Left ventricle myocardium inferior (tissue), 1 donor: ENCODE data around the gene CNPY4. TPM values are rescaled to one million over a fixed set of nuclear protein-coding genes. Genes with fewer than 3 reads are reported as not detected.

Source experiments
- DNase-seq: peaks from one replicate; pipeline ENCODE4 v3.0.0-alpha.2; 2020
- H3K27ac ChIP-seq: fragments of 200-600 bp; replicated peaks from 2 replicates; pipeline ENCODE4 v1.8.0; 2021
- H3K27me3 ChIP-seq: fragments of 200-600 bp; 2 replicates; pipeline ENCODE4 v1.8.0; 2021; ENCODE audit warnings: low read depth
- H3K36me3 ChIP-seq: fragments of 200-600 bp; 2 replicates; pipeline ENCODE4 v1.8.0; 2021
- H3K4me1 ChIP-seq: fragments of 200-600 bp; 2 replicates; pipeline ENCODE4 v1.8.0; 2021
- H3K4me3 ChIP-seq: fragments of 200-600 bp; 2 replicates; pipeline ENCODE4 v1.8.0; 2021; ENCODE audit warnings: mild to moderate bottlenecking, moderate library complexity
- H3K9me3 ChIP-seq: fragments of 200-600 bp; replicated peaks from 2 replicates; pipeline ENCODE4 v1.8.0; 2021
- intact Hi-C: fragments of 100-400 bp; cut with micrococcal nuclease; formaldehyde crosslinking; loops from one replicate; pipeline ENCODE4 v1.11.0; 2022
- total RNA-seq: library from RNA; stranded (reverse); fragmentation: NEBNext Ultra II Directional; extraction: Animal tissue kit (Norgen Biotek cat#: 25700); gene quantifications from one replicate; pipeline ENCODE4 v1.2.1, GENCODE V29; 2021
- TF ChIP-seq, protein P1 (sequence below): fragments of 200-600 bp; IDR thresholded peaks from 2 replicates; pipeline ENCODE4 v1.8.0; 2021; ENCODE audit warnings: antibody characterized with exemption, mild to moderate bottlenecking, borderline replicate concordance
- donor health status: DM: no; HTN: yes; CAD: no; lungs with severe emphysema.

Gene CNPY4
- total RNA-seq, 1 donor from 2014 or later = 8.5 TPM

DNA sequence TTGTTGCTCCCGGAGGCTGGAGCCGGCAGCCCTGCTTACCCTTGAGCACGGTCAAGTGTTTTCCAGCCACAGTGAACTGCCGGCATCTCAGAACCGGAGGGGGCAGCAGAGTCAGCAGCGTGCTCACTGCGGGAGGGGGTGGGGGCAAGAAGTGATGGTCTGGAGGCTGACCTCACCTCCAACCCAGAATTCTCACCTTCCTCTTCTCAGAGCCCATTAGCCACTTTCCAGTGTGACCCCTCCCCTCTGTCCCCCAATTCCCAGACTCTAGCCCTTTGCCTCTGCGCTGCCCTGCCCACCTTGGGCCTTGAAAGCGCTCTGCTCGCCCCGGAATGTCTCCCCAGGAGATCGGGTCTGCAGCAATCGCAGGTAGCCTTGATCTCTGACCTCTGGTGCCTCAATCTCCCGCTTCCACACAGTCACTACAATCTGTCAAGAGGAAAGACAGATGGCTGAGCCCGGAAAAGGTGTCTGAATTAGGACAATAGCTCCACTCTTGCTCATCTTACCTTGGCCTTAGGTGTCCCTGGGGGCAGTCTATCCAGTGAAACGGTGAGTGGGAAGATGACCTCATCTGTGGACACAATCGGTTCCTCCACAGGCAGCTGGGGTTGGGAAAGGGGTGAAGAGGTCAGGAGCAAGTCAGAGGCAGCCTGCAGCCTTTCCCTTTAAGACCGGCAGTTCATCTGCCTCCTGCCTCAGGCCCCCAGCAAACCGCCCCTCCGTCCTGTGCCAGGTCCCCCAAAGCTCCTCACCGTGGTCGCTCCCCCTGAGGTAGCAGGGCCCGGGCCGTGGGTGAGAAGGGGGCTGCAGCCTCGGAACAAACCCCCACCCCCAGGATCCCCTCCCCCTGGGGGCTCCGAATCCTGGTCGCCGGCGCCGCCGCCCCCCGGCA is 38.1 kb downstream of the CNPY4 start:
- H3K4me3 ChIP-seq = peak overlapping the region; percentile 95
- peaks cover 26% of the 10 kb centered on the region for H3K4me1 ChIP-seq
- intact Hi-C loops = no loop called here
- H3K9me3 ChIP-seq = no peaks in the 10 kb centered on the region
- peak overlapping the region; percentile 87 for H3K27ac ChIP-seq
- no peaks in the 10 kb centered on the region for H3K27me3 ChIP-seq
- H3K36me3 ChIP-seq = peaks cover 37% of the 10 kb centered on the region
- no peak for DNase-seq
- TF ChIP-seq, protein P1, sequence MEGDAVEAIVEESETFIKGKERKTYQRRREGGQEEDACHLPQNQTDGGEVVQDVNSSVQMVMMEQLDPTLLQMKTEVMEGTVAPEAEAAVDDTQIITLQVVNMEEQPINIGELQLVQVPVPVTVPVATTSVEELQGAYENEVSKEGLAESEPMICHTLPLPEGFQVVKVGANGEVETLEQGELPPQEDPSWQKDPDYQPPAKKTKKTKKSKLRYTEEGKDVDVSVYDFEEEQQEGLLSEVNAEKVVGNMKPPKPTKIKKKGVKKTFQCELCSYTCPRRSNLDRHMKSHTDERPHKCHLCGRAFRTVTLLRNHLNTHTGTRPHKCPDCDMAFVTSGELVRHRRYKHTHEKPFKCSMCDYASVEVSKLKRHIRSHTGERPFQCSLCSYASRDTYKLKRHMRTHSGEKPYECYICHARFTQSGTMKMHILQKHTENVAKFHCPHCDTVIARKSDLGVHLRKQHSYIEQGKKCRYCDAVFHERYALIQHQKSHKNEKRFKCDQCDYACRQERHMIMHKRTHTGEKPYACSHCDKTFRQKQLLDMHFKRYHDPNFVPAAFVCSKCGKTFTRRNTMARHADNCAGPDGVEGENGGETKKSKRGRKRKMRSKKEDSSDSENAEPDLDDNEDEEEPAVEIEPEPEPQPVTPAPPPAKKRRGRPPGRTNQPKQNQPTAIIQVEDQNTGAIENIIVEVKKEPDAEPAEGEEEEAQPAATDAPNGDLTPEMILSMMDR = peak; percentile 15

DNA sequence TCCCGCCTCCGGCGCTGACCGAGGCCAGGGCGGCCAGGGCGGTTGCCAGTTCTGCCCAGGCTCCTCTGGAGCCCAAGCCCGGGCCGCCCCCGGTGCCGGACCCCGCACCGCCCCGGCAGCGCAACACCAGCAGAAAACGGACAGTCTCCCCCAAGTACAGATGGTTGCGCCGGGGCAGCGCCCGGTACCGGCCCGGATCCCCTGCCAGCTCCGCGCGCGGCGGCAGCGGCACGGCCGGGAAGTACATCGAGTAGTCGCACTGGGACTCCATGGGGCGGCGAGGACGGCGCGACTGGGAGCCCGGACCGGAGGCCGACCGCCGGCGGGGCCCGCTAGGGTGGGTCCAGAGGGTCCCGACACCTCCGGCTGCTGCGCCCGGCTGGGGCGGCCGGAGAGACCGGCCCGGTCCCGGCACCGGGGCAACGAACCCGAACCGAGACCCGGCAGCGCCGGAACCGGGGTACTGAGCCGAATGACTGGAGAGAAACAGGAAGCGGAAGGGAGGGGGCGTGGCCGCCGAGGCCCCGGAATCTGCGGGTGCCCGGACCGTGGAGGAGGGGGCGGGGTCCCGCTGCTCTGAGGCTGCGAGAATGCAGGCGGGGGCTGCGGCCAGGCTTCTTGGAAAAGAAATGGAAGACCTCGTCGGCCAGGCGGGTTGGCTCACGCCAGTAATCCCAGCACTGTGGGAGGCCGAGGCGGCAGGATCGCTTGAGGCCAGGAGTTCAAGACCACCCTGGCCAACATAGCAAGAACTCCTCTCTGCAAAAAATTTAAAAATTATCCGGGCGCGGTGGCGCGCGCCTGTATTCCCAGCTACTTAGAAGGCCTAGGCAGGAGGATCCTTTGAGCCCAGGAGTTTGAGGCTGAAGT is 39.0 kb downstream of the CNPY4 start, which contains the start of gene TRAPPC14:
Gene TRAPPC14 (minus strand): TSS at position 495 of the 870 bp plus-strand sequence. CDS start 224 bp downstream, at position 271.
- Histone ChIP-seq H3K36me3 (peaks cover 33% of the 10 kb centered on the region), H3K4me1 (peaks cover 26% of the 10 kb centered on the region), H3K27me3 (no peaks in the 10 kb centered on the region), H3K27ac (peak within 1 kb of the TSS; percentile 87), H3K9me3 (no peaks in the 10 kb centered on the region), H3K4me3 (peak within 1 kb of the TSS; percentile 95)
- TF ChIP-seq, protein P1 = no peak
- peak; percentile 95 for DNase-seq
- intact Hi-C loops = no loop called here

DNA sequence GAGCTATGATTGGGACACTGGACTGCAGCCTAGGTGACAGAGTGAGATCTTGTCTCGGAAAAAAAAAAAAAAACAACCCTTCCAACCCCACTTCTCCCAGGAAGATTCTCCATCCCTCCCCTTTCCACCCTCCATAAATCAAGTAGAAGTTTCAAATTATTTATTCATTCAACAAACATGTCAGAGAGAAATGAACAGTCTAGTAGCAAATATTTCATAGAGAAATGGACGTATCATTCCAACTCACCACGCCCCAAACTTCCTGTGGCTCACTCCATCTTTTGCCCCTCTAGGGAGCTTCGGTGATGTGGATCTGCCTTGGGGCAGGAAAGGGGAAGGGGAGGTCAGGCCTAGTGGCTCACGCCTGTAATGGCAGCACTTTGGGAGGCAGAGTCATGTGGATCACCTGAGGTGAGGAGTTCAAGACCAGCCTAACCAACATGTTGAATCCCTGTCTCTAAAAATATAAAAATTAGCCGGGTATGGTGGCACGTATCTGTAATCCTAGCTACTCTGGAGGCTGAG is 39.7 kb downstream of the CNPY4 start:
- peaks cover 3% of the 10 kb centered on the region for H3K27me3 ChIP-seq
- H3K27ac ChIP-seq = peak overlapping the region; percentile 87
- H3K9me3 ChIP-seq = no peaks in the 10 kb centered on the region
- intact Hi-C loops = no loop called here
- no peak for DNase-seq
- peak overlapping the region; percentile 95 for H3K4me3 ChIP-seq
- TF ChIP-seq, protein P1 = no peak
- H3K36me3 ChIP-seq = peaks cover 26% of the 10 kb centered on the region
- peaks cover 26% of the 10 kb centered on the region for H3K4me1 ChIP-seq

DNA sequence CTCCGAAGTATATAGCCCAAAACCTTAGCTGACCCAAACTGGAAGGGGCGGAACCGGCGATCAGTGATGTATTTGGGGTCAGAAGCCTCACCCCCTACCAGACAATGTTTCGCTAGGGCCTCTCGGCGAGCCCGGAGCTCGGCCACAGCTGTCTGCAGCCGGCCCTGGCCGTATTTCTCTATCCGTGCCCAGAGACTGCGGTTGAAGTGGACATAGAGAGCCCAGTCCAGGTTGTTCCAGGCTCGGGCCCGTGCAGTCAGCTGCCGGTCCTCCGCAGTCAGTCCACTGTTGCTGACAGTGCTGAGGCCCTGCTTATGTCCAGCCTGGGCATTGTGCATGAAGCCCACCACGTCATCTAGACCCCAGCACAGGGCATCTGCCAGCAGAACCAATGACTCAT is 40.6 kb downstream of the CNPY4 start:
- peaks cover 17% of the 10 kb centered on the region for H3K36me3 ChIP-seq
- H3K27me3 ChIP-seq = peaks cover 7% of the 10 kb centered on the region
- intact Hi-C loops = no loop called here
- no peak overlapping the region for H3K27ac ChIP-seq
- no peak overlapping the region for H3K4me3 ChIP-seq
- no peak for DNase-seq
- TF ChIP-seq, protein P1 = no peak
- no peaks in the 10 kb centered on the region for H3K9me3 ChIP-seq
- H3K4me1 ChIP-seq = peaks cover 26% of the 10 kb centered on the region

DNA sequence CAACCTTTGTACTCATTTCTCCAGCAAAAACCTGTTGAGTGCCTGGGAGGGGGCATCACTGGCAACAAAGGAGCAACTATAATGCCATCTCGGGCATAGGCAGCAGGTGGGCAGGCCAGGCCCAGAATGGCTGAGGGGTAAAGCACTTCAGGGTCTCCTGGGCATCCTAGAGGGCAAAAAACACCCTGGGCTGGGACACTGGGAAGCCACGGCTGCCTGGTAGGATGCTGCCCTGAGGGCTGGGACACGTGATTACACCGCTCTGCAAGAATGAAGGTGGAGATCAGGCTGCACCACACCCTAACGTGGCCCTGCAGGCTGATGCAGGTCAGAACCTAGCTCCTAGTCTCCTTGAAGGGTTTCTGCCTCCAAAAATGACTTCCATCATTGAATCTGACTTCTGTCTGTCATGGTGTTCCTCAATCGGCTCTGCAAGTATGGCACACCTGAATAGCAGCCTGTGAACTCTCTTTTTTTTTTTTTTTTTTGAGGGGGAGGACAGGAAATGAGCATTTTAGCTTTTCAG is 43.6 kb downstream of the CNPY4 start:
- H3K36me3 ChIP-seq = no peaks in the 10 kb centered on the region
- no peak for DNase-seq
- TF ChIP-seq, protein P1 = no peak
- H3K4me3 ChIP-seq = no peak overlapping the region
- H3K27ac ChIP-seq = no peak overlapping the region
- intact Hi-C loops = no loop called here
- H3K27me3 ChIP-seq = peaks cover 33% of the 10 kb centered on the region
- H3K4me1 ChIP-seq = peaks cover 24% of the 10 kb centered on the region
- no peaks in the 10 kb centered on the region for H3K9me3 ChIP-seq
